GM12874 (cell line): Measurements from ENCODE around the gene ADARB1.

Experiments
- TF ChIP-seq, protein P1 (sequence below): IDR thresholded peaks from 2 replicates; pipeline ENCODE4 v1.5.1; 2011; ENCODE audit warnings: low read depth, mild to moderate bottlenecking, control low read depth, low read length, moderate library complexity; ENCODE audit not compliant: insufficient read depth

Gene ADARB1

DNA sequence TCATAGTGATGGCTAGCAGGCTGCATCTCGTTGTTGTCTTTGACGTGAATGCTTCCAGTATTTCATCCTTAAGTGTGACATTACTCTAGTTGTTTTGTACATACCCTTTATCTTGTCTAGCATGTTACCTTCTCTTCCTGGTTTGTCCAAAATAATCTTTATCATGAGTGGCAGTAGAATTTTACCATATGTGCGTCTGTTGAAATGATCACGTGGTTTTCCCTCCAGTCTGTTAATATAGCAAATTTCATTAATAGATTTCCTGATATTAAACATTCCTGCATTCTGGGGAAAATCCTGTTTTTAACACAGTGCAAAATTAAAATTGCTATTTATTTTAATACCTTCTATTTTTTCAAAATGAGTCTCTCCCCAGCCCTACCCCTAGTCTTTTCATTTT is 15.6 kb downstream of the ADARB1 start:
- TF ChIP-seq, protein P1, sequence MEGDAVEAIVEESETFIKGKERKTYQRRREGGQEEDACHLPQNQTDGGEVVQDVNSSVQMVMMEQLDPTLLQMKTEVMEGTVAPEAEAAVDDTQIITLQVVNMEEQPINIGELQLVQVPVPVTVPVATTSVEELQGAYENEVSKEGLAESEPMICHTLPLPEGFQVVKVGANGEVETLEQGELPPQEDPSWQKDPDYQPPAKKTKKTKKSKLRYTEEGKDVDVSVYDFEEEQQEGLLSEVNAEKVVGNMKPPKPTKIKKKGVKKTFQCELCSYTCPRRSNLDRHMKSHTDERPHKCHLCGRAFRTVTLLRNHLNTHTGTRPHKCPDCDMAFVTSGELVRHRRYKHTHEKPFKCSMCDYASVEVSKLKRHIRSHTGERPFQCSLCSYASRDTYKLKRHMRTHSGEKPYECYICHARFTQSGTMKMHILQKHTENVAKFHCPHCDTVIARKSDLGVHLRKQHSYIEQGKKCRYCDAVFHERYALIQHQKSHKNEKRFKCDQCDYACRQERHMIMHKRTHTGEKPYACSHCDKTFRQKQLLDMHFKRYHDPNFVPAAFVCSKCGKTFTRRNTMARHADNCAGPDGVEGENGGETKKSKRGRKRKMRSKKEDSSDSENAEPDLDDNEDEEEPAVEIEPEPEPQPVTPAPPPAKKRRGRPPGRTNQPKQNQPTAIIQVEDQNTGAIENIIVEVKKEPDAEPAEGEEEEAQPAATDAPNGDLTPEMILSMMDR = no peak

DNA sequence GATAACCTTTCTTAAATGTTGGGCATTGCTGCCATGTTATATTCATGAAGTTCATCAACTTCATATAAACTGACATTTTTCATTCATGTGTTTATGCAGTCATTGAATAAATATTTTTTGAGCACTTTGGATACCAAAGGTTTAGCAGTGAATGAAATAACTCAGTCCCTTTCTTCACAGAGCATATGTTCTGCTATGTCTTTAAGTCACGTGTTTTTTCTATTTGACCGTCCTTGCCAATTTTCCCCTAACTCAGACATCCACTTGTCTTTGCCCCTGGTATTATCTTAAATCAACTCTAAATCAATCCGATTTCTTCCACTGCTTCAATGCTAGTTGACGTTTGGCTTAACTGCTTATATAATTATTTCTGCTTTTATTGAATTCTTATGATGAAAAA is 16.6 kb downstream of the ADARB1 start:
- TF ChIP-seq, protein P1 = no peak

DNA sequence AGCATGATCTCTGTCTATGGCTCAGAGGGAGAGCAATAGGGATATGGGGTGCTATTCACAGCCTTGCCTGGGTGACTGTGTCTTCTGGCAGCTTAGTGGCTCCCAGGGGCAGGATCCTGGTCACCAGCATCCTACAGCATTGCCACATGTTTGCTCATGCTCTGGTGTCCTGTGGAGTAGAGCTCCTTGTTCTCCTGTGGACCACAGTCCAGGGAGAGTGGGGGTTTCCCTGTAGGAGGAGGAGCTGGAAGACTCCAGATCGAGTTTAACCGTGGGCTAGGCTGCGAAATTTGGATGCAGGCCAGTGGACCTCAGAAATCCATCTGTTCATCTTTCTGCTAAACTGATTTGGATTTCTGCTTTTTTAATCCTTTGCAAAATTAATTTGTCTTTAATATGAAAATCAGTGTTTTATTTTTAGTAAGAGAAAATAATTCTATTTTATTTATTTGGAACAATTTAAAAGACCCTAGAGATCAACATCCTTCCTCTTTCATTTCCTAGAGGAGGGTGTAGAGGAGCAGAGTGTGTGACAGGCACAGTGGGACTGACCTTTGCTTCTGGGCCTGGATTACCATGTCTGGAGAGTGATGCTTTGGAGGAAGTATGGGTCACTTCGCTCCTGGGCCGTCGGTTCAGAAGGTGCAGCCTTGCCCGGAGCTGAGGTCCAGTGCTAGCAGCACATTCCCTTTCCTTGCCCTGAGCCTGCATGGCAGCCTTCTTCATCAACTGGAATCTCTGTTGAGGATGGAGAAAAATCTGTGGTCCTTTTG is 17.4 kb downstream of the ADARB1 start:
- TF ChIP-seq, protein P1 = no peak

DNA sequence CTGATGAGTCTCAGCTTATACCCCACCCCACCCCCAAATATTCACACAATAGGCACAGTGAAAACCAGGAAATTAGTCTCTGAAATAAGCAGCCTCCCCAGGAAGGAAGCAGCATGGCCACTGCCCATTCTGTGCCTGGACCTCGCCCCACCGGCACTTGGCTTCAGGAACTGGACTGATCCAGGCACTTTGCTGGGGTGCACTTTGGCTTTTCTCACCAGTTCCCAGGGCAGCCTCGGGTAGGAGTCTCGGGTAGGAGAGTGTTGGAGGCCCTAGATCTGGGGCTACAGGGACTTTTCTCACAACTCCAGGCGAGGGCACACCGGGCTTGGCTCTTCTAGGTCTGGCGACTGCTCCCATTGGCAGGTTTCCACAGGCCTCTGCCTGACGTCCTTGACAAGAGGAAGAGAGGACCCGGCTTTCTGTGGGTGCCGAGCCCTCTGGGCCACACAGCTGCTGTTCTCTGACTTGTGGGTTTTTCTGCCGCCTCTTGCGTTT is 18.7 kb downstream of the ADARB1 start:
- TF ChIP-seq, protein P1 = no peak

DNA sequence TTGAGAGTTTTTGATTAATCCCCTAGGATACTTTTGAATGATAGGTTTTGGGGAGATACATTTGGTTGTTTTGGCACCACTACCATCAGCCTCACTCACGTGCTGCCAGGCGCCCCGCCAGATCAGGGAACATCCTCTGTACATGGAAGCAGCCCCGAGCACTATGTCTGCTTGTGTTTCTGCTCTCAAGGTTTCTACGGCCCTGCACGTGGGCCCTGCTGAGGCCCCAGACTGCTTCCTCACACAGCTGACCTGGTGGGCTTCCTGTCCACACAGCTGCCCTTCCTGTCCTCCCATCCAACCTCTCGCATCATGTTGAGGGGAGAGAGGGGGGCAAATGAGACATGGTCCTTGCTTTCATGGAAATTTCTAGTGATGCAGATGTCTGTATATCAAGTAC is 20.0 kb downstream of the ADARB1 start:
- TF ChIP-seq, protein P1 = no peak

DNA sequence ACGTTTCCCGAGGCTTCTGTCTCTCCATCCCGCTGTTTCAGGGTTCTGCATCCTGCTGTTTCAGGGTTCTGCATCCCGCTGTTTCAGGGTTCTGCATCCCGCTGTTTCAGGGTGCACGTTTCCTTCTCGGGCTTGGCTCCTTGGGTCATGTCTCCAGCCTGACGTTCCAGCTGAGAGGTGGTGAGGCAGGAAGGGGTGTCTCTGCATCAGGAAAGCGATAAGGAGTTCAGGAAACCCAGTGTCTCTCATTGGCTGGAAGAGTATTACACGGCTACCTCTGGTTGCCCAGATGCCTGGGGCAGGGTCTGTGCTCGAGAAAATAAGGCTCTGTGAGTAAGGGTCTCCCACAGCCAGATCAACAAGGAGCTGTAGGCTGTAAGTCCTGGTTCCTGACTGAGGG is 21.1 kb downstream of the ADARB1 start:
- TF ChIP-seq, protein P1 = no peak

DNA sequence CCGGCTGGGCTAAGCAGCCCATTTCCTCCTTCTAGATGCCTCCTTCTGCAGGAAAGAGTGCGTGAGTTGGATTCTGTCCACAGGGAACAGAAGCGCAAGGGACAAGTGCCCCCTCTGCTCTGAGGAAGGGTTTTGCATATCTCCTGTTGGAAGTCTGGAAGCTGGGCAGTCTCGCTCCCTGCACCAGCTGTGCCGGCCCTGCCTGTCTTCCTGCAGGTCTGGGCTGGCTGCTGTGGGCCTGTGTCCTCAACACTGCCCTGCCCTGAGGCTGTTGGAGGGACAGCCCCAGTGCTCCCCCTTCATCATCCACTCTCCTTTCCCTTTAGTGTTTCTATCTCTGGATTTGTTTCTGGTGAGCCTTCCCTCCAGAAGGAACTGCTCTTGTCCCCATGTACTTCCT is 21.8 kb downstream of the ADARB1 start:
- TF ChIP-seq, protein P1 = no peak
